Psoas muscle (tissue), 8 donors: ENCODE data around the gene NPSR1. TPM values are rescaled to one million over a fixed set of nuclear protein-coding genes. Genes with fewer than 3 reads are reported as not detected.

Source experiments
- ATAC-seq, 4 donors: fragments of 200-7000 bp; cut with Tn5 transposase; one replicate each; pipeline ENCODE4 v1.9.1; 2020; ENCODE audit warnings: moderate library complexity in 3 of 4, mild to moderate bottlenecking in 2 of 4
- DNase-seq, 2 donors: peaks; one replicate each; pipeline ENCODE4 v3.0.0-alpha.2; 2020
- H3K27ac ChIP-seq: fragments of 200-600 bp; one replicate; pipeline ENCODE4 v1.8.0; 2022
- H3K27me3 ChIP-seq, 3 donors: fragments of 200-600 bp in 1 of 3; one replicate each; pipeline versions ENCODE4 v1.6.1 to v1.8.0; 2013 to 2022; ENCODE audit warnings: low read length in 2 of 3, mild to moderate bottlenecking in 2 of 3, moderate library complexity in 1 of 3; ENCODE audit not compliant: insufficient read depth in 3 of 3
- H3K36me3 ChIP-seq, 2 donors: fragments of 200-600 bp in 1 of 2; one replicate each; pipeline versions ENCODE4 v1.6.1 to v1.8.0; 2013 to 2022; ENCODE audit warnings: low read depth in 1 of 2, mild to moderate bottlenecking in 1 of 2, moderate library complexity in 1 of 2; ENCODE audit not compliant: insufficient read depth in 1 of 2
- H3K4me1 ChIP-seq: fragments of 200-600 bp; one replicate; pipeline ENCODE4 v1.8.0; 2022
- H3K4me3 ChIP-seq: fragments of 200-600 bp; one replicate; pipeline ENCODE4 v1.8.0; 2022; ENCODE audit warnings: mild to moderate bottlenecking
- H3K9me3 ChIP-seq: fragments of 200-600 bp; one replicate; pipeline ENCODE4 v1.8.0; 2022
- CTCF ChIP-seq: fragments of 200-600 bp; IDR thresholded peaks from one replicate; pipeline ENCODE4 v1.8.0; 2022; ENCODE audit warnings: antibody characterized with exemption
- WGBS, 3 donors: extraction: QIAGEN DNeasy Blood & Tissue Kit; methylation state at CpG; one replicate each; pipeline versions ENCODE4 v1.1.6 to v1.1.7; 2013; 5-methylcytosine and 5-hydroxymethylcytosine counted together
- intact Hi-C, 2 donors: fragments of 100-400 bp; cut with DNase I; formaldehyde crosslinking; loops; one replicate each; pipeline versions ENCODE4 v1.11.0 to v1.14.2; 2022
- polyA plus RNA-seq, 3 donors: library from polyadenylated mRNA; stranded (reverse); fragments of 200-250 nt; gene quantifications; one replicate each; pipeline ENCODE4 v1.2.3, GENCODE V29; 2013
- total RNA-seq, 4 donors: library from RNA; stranded (reverse); fragmentation: NEBNext Ultra II Directional in 2 of 4; extraction: Animal tissue kit (Norgen Biotek cat#: 25700) in 2 of 4; gene quantifications; one replicate each; pipeline versions ENCODE4 v1.2.1 to v1.2.4, GENCODE V29; 2021 to 2023
- donor health status: healthy with polysubstance abuse.
- donor health status: DM: no; HTN: no; CAD: no; lungs with moderate emphysema.
- donor health status: Bipolar disorder and iron deficiency.
- donor health status: healthy.
- donor health status: DM: yes; HTN: yes; CAD: no.
- donor health status: DM: no; HTN: no; CAD: no.
- donor health status: DM: no; HTN: no; CAD: no.
- donor health status: DM: yes; HTN: yes; CAD: no.

The NPSR1 gene
- total and polyA plus RNA-seq, 7 donors, result not detected

GRCh38 chr7:34761206-34761605, 103.2 kb downstream of the NPSR1 start:
- no peak overlapping the region for H3K4me3 ChIP-seq
- ATAC-seq (no peak), DNase-seq (no peak)
- H3K36me3 ChIP-seq, result no peaks in the 10 kb centered on the region
- H3K9me3 ChIP-seq, result no peaks in the 10 kb centered on the region
- H3K27me3 ChIP-seq, result peaks cover 0 to 3% (median 2%) of the 10 kb centered on the region in 3 donors
- no peaks in the 10 kb centered on the region for H3K4me1 ChIP-seq
- WGBS, 3 donors, result 86 to 89% (median 86%) methylated on average over 1 of the region's 1 CpG
- H3K27ac ChIP-seq, result no peak overlapping the region
- no peak for TF ChIP-seq CTCF
- intact Hi-C loops, result no loop called here

GRCh38 chr7:34761627-34762026, 103.6 kb downstream of the NPSR1 start:
- DNase-seq (no peak), ATAC-seq (no peak)
- intact Hi-C loops, result no loop called here
- Histone ChIP-seq H3K4me1 (no peaks in the 10 kb centered on the region), H3K4me3 (no peak overlapping the region), H3K36me3 (no peaks in the 10 kb centered on the region), H3K9me3 (no peaks in the 10 kb centered on the region), H3K27ac (no peak overlapping the region), H3K27me3 (peaks cover 0 to 3% (median 2%) of the 10 kb centered on the region in 3 donors)
- TF ChIP-seq CTCF, result no peak

- H3K36me3 ChIP-seq, result no peaks in the 10 kb centered on the region
- H3K4me3 ChIP-seq, result no peak overlapping the region
- DNase-seq (no peak), ATAC-seq (no peak)
- H3K9me3 ChIP-seq, result no peaks in the 10 kb centered on the region
- no peak overlapping the region for H3K27ac ChIP-seq
- peaks cover 0 to 3% (median 2%) of the 10 kb centered on the region in 3 donors for H3K27me3 ChIP-seq
- intact Hi-C loops, result no loop called here
- no peak for TF ChIP-seq CTCF
- H3K4me1 ChIP-seq, result no peaks in the 10 kb centered on the region
- 72 to 85% (median 73%) methylated on average over 2 of the region's 2 CpGs for WGBS, 3 donors
Measured at GRCh38 chr7:34762764-34763163, 104.7 kb downstream of the NPSR1 start.

- H3K9me3 ChIP-seq, result peaks cover 5% of the 10 kb centered on the region
- no peak for DNase-seq
- no peak overlapping the region for H3K27ac ChIP-seq
- H3K27me3 ChIP-seq, result peaks cover 0 to 3% (median 0%) of the 10 kb centered on the region in 3 donors
- H3K4me3 ChIP-seq, result no peak overlapping the region
- intact Hi-C loops, result no loop called here
- no peak for ATAC-seq
- H3K36me3 ChIP-seq, result no peaks in the 10 kb centered on the region
- no peaks in the 10 kb centered on the region for H3K4me1 ChIP-seq
- no peak for TF ChIP-seq CTCF
Measured at GRCh38 chr7:34772296-34772938, 114.4 kb downstream of the NPSR1 start.

- DNase-seq, result no peak
- WGBS, 3 donors, result 59 to 76% (median 72%) methylated on average over 1 of the region's 1 CpG
- Histone ChIP-seq H3K36me3 (no peaks in the 10 kb centered on the region), H3K4me1 (no peaks in the 10 kb centered on the region), H3K9me3 (peaks cover 5% of the 10 kb centered on the region), H3K27me3 (peaks cover 0 to 3% (median 0%) of the 10 kb centered on the region in 3 donors), H3K4me3 (no peak overlapping the region), H3K27ac (no peak overlapping the region)
- no peak for ATAC-seq
- no peak for TF ChIP-seq CTCF
- intact Hi-C loops, result no loop called here
Measured at GRCh38 chr7:34776748-34777358, 118.8 kb downstream of the NPSR1 start.
